NCI-H2107 treated with DMSO at 0.1 percent for 48 hours (cell line): Measurements from ENCODE around the gene SLC4A1.

Experiments used
- DNase-seq: peaks from one replicate; lab custom pipeline; 2025; ENCODE audit not compliant: unreplicated experiment; lab: John Stamatoyannopoulos, UW

SLC4A1 gene

GRCh38 chr17:44284024-44284400 is 16.1 kb upstream of the SLC4A1 start:
- no peak for DNase-seq

GRCh38 chr17:44283344-44284023 is 15.5 kb upstream of the SLC4A1 start:
- no peak for DNase-seq

GRCh38 chr17:44282264-44282663 is 14.3 kb upstream of the SLC4A1 start:
- DNase-seq: no peak

GRCh38 chr17:44281570-44281969 is 13.6 kb upstream of the SLC4A1 start:
- DNase-seq: no peak

- DNase-seq: no peak
Measured at GRCh38 chr17:44280392-44280937, 12.5 kb upstream of the SLC4A1 start.

- DNase-seq: no peak
Measured at GRCh38 chr17:44279666-44280391, 11.9 kb upstream of the SLC4A1 start.

- DNase-seq: no peak
Measured at GRCh38 chr17:44279346-44279665, 11.4 kb upstream of the SLC4A1 start.

GRCh38 chr17:44277976-44278375 is 10.0 kb upstream of the SLC4A1 start:
- DNase-seq: no peak

- DNase-seq: no peak
Measured at GRCh38 chr17:44273607-44274006, 5.7 kb upstream of the SLC4A1 start.

GRCh38 chr17:44272954-44273353 is 5.0 kb upstream of the SLC4A1 start:
- DNase-seq: no peak

- no peak for DNase-seq
Measured at GRCh38 chr17:44272321-44272951, 4.5 kb upstream of the SLC4A1 start.

- DNase-seq: no peak
Measured at GRCh38 chr17:44269535-44270240, 1.8 kb upstream of the SLC4A1 start.

- DNase-seq: no peak
Measured at GRCh38 chr17:44268709-44269534, 987 bp upstream of the SLC4A1 start.

GRCh38 chr17:44267165-44267455 is 825 bp downstream of the SLC4A1 start:
- no peak for DNase-seq

GRCh38 chr17:44266402-44267164 is 1.4 kb downstream of the SLC4A1 start:
- DNase-seq: no peak

GRCh38 chr17:44263345-44263902 is 4.5 kb downstream of the SLC4A1 start:
- DNase-seq: no peak

- DNase-seq: no peak
Measured at GRCh38 chr17:44262654-44263225, 5.2 kb downstream of the SLC4A1 start.

- DNase-seq: no peak
Measured at GRCh38 chr17:44260296-44260695, 7.6 kb downstream of the SLC4A1 start.

- DNase-seq: no peak
Measured at GRCh38 chr17:44258811-44259351, 9.1 kb downstream of the SLC4A1 start.
